GM06990 (cell line): ENCODE measurements around the gene POLD2.

Source experiments
- DNase-seq: peaks from one replicate; pipeline ENCODE4 v3.0.0-alpha.2; 2011; ENCODE audit not compliant: insufficient read length; ENCODE audit errors: extremely low read depth
- H3K27me3 ChIP-seq: replicated peaks from 2 replicates; pipeline ENCODE4 v1.6.0; 2011; ENCODE audit warnings: low read length; ENCODE audit not compliant: control insufficient read depth, insufficient read depth
- H3K36me3 ChIP-seq: 2 replicates; pipeline ENCODE4 v1.5.1; 2011; ENCODE audit warnings: low read length; ENCODE audit not compliant: control insufficient read depth, insufficient read depth
- H3K4me3 ChIP-seq: replicated peaks from 2 replicates; pipeline ENCODE4 v1.5.1; 2011; ENCODE audit warnings: low read depth, mild to moderate bottlenecking, control low read depth, low read length
- CTCF ChIP-seq: IDR thresholded peaks from 2 replicates; pipeline ENCODE4 v1.5.1; 2011; ENCODE audit warnings: low read length, control low read depth, mild to moderate bottlenecking, inconsistent platforms; ENCODE audit not compliant: insufficient read depth, poor library complexity, severe bottlenecking

The POLD2 gene

GRCh38 chr7:44153948-44154335, 30.6 kb upstream of the POLD2 start:
- TF ChIP-seq CTCF: no peak
- Histone ChIP-seq H3K36me3 (no peaks in the 10 kb centered on the region), H3K4me3 (no peak overlapping the region), H3K27me3 (no peaks in the 10 kb centered on the region)
- no peak for DNase-seq

GRCh38 chr7:44152971-44153947, 29.9 kb upstream of the POLD2 start:
- Histone ChIP-seq H3K27me3 (no peaks in the 10 kb centered on the region), H3K36me3 (no peaks in the 10 kb centered on the region), H3K4me3 (no peak overlapping the region)
- TF ChIP-seq CTCF: no peak
- no peak for DNase-seq

- no peak for DNase-seq
- H3K36me3 ChIP-seq: no peaks in the 10 kb centered on the region
- no peak for TF ChIP-seq CTCF
- no peak overlapping the region for H3K4me3 ChIP-seq
- no peaks in the 10 kb centered on the region for H3K27me3 ChIP-seq
These were observed 28.6 kb upstream of the POLD2 start for GRCh38 chr7:44151956-44152355.

GRCh38 chr7:44150966-44151941, 27.9 kb upstream of the POLD2 start:
- Histone ChIP-seq H3K4me3 (no peak overlapping the region), H3K27me3 (no peaks in the 10 kb centered on the region), H3K36me3 (no peaks in the 10 kb centered on the region)
- DNase-seq: no peak
- no peak for TF ChIP-seq CTCF

GRCh38 chr7:44150466-44150832, 27.1 kb upstream of the POLD2 start:
- DNase-seq: peak; percentile 46
- Histone ChIP-seq H3K27me3 (no peaks in the 10 kb centered on the region), H3K4me3 (no peak overlapping the region), H3K36me3 (no peaks in the 10 kb centered on the region)
- TF ChIP-seq CTCF: no peak
